Spinal cord (tissue), 10 donors: ENCODE results near the gene IL20RA. TPM values are rescaled to one million over a fixed set of nuclear protein-coding genes. Genes with fewer than 3 reads are reported as not detected.

Experiments
- DNase-seq, 6 donors: peaks; one replicate each; pipeline versions ENCODE4 v3.0.0 to v3.0.0-alpha.2; 2013 to 2015; ENCODE audit warnings: low spot score in 6 of 6, low read depth in 4 of 6
- H3K27ac ChIP-seq: one replicate; pipeline ENCODE4 v1.5.1; 2013; ENCODE audit warnings: low read depth, low read length, control low read depth
- H3K27me3 ChIP-seq: one replicate; pipeline ENCODE4 v1.6.1; 2013; ENCODE audit warnings: low read length; ENCODE audit not compliant: control insufficient read depth, insufficient read depth
- H3K36me3 ChIP-seq: one replicate; pipeline ENCODE4 v1.6.1; 2013; ENCODE audit warnings: low read length; ENCODE audit not compliant: control insufficient read depth, insufficient read depth
- H3K4me1 ChIP-seq: one replicate; pipeline ENCODE4 v1.6.1; 2013; ENCODE audit warnings: low read length; ENCODE audit not compliant: control insufficient read depth, insufficient read depth
- H3K4me3 ChIP-seq: one replicate; pipeline ENCODE4 v1.5.1; 2013; ENCODE audit warnings: low read depth, low read length, control low read depth
- H3K9me3 ChIP-seq: one replicate; pipeline ENCODE4 v1.6.1; 2013; ENCODE audit warnings: low read length; ENCODE audit not compliant: control insufficient read depth, insufficient read depth
- WGBS: methylation state at CpG from one replicate; pipeline ENCODE4 v1.1.5; 2013; ENCODE audit warnings: missing lambda C conversion rate; ENCODE audit not compliant: insufficient coverage; 5-methylcytosine and 5-hydroxymethylcytosine counted together
- long read RNA-seq, 4 donors: transcript quantifications; one replicate each; lab custom pipeline, GENCODE V29; 2026
- polyA plus RNA-seq, 2 donors: library from polyadenylated mRNA; unstranded; fragments of 120-200 nt; gene quantifications; one replicate each; pipeline ENCODE4 v1.2.1, GENCODE V29; 2013; ENCODE audit not compliant: insufficient read length in 2 of 2
- total RNA-seq, 2 donors: library from RNA; depleted of rRNA in 1 of 2; stranded (reverse); fragments of 120-200 nt in 1 of 2; fragments of >200 nt in 1 of 2; gene quantifications; one replicate each; pipeline versions ENCODE4 v1.2.3 to v1.2.4, GENCODE V29; 2013 to 2014
- donor health status: healthy.

The IL20RA gene, protein sequence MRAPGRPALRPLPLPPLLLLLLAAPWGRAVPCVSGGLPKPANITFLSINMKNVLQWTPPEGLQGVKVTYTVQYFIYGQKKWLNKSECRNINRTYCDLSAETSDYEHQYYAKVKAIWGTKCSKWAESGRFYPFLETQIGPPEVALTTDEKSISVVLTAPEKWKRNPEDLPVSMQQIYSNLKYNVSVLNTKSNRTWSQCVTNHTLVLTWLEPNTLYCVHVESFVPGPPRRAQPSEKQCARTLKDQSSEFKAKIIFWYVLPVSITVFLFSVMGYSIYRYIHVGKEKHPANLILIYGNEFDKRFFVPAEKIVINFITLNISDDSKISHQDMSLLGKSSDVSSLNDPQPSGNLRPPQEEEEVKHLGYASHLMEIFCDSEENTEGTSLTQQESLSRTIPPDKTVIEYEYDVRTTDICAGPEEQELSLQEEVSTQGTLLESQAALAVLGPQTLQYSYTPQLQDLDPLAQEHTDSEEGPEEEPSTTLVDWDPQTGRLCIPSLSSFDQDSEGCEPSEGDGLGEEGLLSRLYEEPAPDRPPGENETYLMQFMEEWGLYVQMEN
- total RNA-seq (1 to 10 TPM in 1 of 2 donors, under 1 TPM in 1; 0.99 to 1.3 TPM), polyA plus RNA-seq (1 to 10 TPM; 1.1 to 1.7 TPM)
- long read RNA-seq, donor 1, partial matches to known transcripts, result 0 of 1 reads
- long read RNA-seq, donor 1, other reads (novel, unspliced or antisense), result 0 of 1 reads
- long read RNA-seq, donor 2, result 0 reads
- long read RNA-seq, donor 3, partial matches to known transcripts, result 0 of 1 reads
- long read RNA-seq, donor 3, other reads (novel, unspliced or antisense), result 0 of 1 reads
- long read RNA-seq, donor 4, partial matches to known transcripts, result 0 of 3 reads
- long read RNA-seq, donor 4, other reads (novel, unspliced or antisense), result 0 of 3 reads

DNA sequence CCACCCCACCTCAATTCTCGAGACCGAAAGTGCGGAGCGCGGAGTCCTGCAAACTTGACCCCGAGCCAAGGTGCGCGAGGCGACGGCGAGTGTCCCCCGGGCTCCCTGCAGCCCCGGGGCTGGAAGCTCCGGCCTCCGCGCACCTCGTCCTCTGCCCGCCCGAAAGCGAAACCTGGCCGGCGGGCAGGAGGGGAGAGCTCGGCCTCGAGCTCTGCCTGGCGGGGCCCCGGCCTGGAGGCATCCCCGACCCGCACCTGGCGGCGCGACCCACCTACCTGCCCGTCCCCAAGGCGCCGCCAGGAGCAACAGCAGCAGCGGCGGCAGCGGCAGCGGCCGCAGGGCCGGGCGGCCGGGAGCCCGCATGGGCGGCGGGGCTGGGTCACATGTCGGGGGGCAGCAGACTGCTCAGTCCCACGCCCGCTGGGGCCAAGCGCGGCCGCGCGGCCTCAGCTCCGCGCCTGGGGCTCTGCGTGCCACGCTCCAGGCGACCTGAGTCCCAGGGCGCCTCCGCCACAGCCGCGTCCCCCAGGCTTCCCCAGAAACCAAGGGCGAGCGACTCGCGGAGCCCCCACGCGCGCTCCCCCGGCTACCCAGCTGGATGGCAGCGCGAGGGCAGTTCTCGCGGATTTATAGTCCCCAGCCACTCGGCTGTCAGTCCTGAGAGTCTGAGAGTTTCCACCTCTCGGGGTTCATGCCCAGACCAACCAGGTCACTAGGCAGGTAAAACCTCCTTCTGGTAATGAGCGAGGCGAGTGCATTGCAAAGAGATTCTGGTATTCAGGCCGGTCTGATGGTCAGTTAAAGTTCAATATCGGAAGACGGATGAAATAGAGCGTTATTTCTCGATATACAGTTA lies at the start of gene IL20RA:
Gene IL20RA, minus strand, starts transcription at position 600 of the 856 bp plus-strand sequence. Its CDS starts 237 bp downstream, at position 363.
- Histone ChIP-seq H3K4me3 (peak within 1 kb of the TSS; percentile 60), H3K27me3 (peaks cover 27% of the 10 kb centered on the region), H3K27ac (no peak within 1 kb of the TSS), H3K9me3 (no peaks in the 10 kb centered on the region), H3K4me1 (peaks cover 3% of the 10 kb centered on the region), H3K36me3 (no peaks in the 10 kb centered on the region)
- WGBS, result 12% methylated on average over 83 of the region's 83 CpGs
- peak in 1 of 6 donors; percentile 8 for DNase-seq

DNA sequence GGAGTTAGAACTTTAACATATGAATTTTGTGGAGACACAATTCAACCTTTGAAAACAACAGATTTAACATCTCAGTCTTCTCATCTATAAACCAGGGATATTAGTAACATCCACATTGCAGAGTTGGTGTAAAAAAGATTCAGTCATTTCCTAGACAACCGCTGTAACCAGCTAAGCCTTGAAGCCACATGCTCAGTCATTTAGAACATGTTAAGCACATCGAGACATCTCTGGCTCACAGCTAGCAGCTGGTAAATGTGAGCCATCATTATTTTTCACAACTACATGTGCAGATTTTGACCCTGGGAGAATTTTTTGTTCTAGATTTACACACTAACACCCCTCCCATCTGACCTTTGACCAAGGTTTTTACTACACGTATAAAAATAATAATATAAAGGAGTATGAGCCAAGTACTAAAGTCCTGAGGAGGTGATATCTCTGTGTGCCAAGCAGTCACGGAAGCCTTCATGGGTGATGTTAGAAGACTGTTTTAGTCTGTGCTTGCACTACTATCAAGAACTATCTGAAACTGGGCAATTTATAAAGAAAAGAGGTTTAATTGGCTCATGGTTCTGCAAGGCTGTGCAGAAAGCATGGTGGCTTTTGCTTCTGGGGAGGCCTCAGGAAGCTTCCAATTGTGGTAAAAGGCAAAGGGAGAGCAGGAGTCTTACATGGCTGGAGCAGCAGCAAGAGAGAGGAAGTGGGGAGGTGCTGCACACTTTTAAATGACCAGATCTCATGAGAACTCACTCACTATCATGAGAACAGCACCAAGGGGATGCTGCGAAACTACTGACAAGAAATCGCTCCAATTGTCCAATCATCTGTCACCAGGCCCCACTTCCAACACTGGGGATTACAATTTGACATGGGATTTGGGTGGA lies 48.7 kb upstream of the IL20RA start:
- Histone ChIP-seq H3K4me3 (no peak overlapping the region), H3K4me1 (no peaks in the 10 kb centered on the region)
- WGBS, result 57% methylated on average over 1 of the region's 6 CpGs

DNA sequence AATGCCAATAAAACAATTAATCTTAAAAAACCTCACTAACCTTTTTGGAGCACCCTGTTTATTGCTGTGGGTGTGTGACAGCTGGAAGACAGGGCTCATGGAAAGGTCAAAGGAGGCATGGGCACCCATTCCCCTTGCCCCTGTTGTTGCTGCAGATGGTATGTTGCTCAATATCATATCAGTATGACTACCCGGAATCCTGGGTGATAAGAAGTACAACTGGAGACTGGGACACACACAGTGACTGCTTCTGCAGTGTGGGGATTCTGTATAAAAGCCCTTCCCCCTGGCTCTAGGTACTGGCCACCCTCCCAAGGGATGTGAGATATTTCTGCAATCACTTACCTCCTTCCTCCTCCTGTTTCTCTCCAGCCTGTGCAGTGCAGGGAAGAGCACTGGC lies 47.3 kb upstream of the IL20RA start:
- Histone ChIP-seq H3K4me3 (no peak overlapping the region), H3K9me3 (no peaks in the 10 kb centered on the region), H3K27ac (no peak overlapping the region), H3K36me3 (no peaks in the 10 kb centered on the region), H3K4me1 (no peaks in the 10 kb centered on the region), H3K27me3 (no peaks in the 10 kb centered on the region)
- WGBS, result no CpG with 5 or more reads among the region's 1 CpG
- DNase-seq, result no peak

More for the DNA sequence above, 48.7 kb upstream of the IL20RA start:
- Histone ChIP-seq H3K9me3 (no peaks in the 10 kb centered on the region), H3K36me3 (no peaks in the 10 kb centered on the region), H3K27ac (no peak overlapping the region), H3K27me3 (no peaks in the 10 kb centered on the region)
- peak in 1 of 6 donors; percentile 47 for DNase-seq

DNA sequence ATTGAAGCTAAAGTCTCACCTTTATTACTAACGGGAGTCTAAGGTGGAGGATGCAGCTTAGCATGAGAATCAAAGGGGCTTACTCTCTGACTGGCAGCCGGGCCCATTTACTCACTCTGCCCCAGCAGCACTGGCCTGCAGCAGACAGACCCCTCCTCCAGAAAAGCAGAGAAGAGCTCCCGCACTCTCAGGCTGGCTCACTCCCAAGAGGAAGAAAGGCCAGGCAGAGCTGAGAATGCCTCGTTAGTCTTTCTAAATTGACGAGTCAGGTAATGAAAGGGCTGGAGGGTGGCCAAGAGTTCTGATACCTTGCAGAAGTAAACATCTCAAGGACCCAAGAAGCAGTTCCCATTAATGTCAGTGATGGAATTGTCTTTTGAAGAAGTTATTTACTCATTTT lies 44.5 kb upstream of the IL20RA start:
- no peaks in the 10 kb centered on the region for H3K36me3 ChIP-seq
- no peaks in the 10 kb centered on the region for H3K9me3 ChIP-seq
- no peak overlapping the region for H3K4me3 ChIP-seq
- 7% methylated on average over 2 of the region's 5 CpGs for WGBS
- peak in 2 of 6 donors; percentile 9 to 47 for DNase-seq
- H3K4me1 ChIP-seq, result no peaks in the 10 kb centered on the region
- H3K27ac ChIP-seq, result no peak overlapping the region
- H3K27me3 ChIP-seq, result no peaks in the 10 kb centered on the region

DNA sequence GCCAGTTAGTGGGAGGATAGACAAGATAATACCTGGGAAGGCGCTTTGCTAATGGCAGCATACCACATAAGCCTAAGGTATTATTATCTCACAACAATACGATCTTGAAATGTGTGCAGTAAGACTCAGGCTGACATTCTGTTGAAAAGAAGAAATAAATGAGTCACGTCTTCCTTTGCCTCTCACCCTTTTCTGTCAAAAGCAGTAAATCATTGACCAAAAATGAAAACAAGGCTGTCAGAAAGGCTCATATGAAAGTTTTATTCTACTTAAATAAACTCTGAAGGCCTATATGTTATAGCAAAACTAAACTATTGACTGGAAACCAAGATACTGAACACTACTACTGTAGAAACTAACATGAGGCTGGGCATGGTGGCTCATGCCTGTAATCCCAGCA lies 43.1 kb upstream of the IL20RA start:
- no CpG with 5 or more reads among the region's 3 CpGs for WGBS
- Histone ChIP-seq H3K4me1 (no peaks in the 10 kb centered on the region), H3K27me3 (no peaks in the 10 kb centered on the region), H3K4me3 (no peak overlapping the region), H3K36me3 (no peaks in the 10 kb centered on the region), H3K27ac (no peak overlapping the region), H3K9me3 (no peaks in the 10 kb centered on the region)
- no peak for DNase-seq

DNA sequence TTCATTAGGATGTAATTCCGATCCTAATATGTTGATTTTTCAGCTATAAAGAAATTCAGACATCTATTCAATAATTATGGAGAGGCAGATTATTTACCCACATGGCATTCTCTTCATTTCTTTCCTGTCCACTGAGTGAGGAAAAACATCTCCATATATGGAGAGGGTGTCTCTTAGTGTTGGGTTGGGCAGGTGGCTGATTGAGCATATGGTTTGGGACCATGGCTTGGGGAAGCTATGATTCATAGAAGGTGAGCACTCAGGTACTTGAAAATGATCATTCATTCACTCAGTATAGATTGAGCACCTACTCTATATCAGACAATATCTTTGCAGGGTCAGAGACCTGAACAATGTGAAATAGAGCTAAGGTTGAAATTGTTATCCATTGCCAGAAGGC lies 41.3 kb upstream of the IL20RA start:
- Histone ChIP-seq H3K36me3 (no peaks in the 10 kb centered on the region), H3K9me3 (no peaks in the 10 kb centered on the region), H3K27me3 (no peaks in the 10 kb centered on the region), H3K4me3 (no peak overlapping the region), H3K4me1 (no peaks in the 10 kb centered on the region), H3K27ac (no peak overlapping the region)
- no peak for DNase-seq
- WGBS, result no CpG with 5 or more reads among the region's 1 CpG

DNA sequence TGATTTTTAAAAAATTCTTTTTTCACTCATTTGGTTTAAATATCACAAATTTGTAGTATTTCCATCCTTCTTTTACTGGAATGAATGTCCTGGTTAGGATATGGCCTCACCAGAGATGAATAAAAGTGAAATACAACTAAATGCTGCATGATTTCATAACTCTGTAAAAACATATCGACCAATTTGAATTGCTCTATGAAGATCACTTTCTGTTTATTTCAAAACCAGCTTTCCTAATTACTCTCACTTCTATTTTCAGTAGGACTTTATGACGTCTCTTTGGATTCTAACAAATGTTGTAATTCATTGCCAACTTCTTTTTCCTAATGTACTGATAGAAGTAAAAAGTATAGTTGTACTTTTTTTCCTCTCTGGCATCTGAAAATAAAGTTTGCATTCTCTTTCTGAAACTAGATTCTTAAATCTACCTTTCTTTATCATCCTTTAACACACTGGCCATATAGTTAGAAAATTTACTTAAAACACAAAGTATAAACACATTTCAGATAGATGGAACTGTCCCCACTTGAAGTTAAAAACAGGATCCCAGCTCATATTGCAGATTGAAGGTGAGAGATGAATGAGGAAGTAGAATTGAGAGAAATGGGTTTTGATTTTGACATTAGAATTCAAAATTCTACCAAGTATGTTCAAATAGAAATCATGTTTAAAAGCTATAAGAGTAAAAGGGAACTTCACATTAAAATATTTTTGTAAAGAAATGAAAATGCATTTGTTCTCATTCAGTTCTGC lies 40.3 kb upstream of the IL20RA start:
- H3K9me3 ChIP-seq, result no peaks in the 10 kb centered on the region
- H3K27me3 ChIP-seq, result no peaks in the 10 kb centered on the region
- no CpG with 5 or more reads among the region's 2 CpGs for WGBS
- no peak overlapping the region for H3K4me3 ChIP-seq
- DNase-seq, result no peak
- no peak overlapping the region for H3K27ac ChIP-seq
- H3K4me1 ChIP-seq, result no peaks in the 10 kb centered on the region
- no peaks in the 10 kb centered on the region for H3K36me3 ChIP-seq

DNA sequence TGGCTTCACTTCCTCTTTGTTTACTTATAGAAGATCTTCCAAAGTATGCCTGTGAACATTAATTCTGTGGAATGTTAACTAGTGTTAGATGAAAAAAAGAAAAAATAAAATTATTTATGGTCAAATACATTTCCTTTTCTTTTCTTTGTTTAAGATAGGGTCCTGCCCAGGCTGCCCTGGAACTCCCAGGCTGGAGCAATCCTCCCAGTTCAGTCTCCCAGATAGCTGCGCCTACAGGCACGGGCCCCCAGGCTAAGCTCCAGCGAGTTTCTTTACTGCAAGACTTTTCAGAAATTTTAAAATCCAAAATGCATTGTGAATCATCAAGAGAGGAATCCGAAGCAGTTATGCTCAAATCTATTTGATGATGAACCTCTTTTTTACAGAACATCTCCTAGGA lies 39.3 kb upstream of the IL20RA start:
- DNase-seq, result no peak
- no CpG with 5 or more reads among the region's 4 CpGs for WGBS

More for the DNA sequence above, 39.3 kb upstream of the IL20RA start:
- Histone ChIP-seq H3K27me3 (no peaks in the 10 kb centered on the region), H3K27ac (no peak overlapping the region), H3K4me3 (no peak overlapping the region), H3K9me3 (no peaks in the 10 kb centered on the region), H3K4me1 (no peaks in the 10 kb centered on the region), H3K36me3 (no peaks in the 10 kb centered on the region)
